Glutamatergic neuron (in vitro differentiated cells): ENCODE data around the gene MAP7D3. TPM values are rescaled to one million over a fixed set of nuclear protein-coding genes. Genes with fewer than 3 reads are reported as not detected.

Experiments
- DNase-seq: peaks from one replicate; pipeline ENCODE4 v3.0.0; 2022
- H3K27ac Mint-ChIP-seq: one replicate; pipeline ENCODE4 v1.8.0; 2020; ENCODE audit warnings: mild to moderate bottlenecking, mixed read lengths, inconsistent platforms; ENCODE audit not compliant: unreplicated experiment
- H3K27me3 Mint-ChIP-seq: one replicate; pipeline ENCODE4 v1.8.0; 2020; ENCODE audit warnings: mild to moderate bottlenecking, moderate library complexity, mixed read lengths, inconsistent platforms; ENCODE audit not compliant: unreplicated experiment
- H3K36me3 Mint-ChIP-seq: one replicate; pipeline ENCODE4 v1.8.0; 2020; ENCODE audit warnings: mild to moderate bottlenecking, mixed read lengths, inconsistent platforms; ENCODE audit not compliant: unreplicated experiment
- H3K4me1 Mint-ChIP-seq: one replicate; pipeline ENCODE4 v1.8.0; 2020; ENCODE audit warnings: mild to moderate bottlenecking, low read depth, mixed read lengths, inconsistent platforms; ENCODE audit not compliant: unreplicated experiment
- H3K4me3 Mint-ChIP-seq: one replicate; pipeline ENCODE4 v1.8.0; 2020; ENCODE audit warnings: mild to moderate bottlenecking, mixed read lengths, inconsistent platforms; ENCODE audit not compliant: unreplicated experiment
- H3K9me3 Mint-ChIP-seq: one replicate; pipeline ENCODE4 v1.8.0; 2020; ENCODE audit warnings: mild to moderate bottlenecking, moderate library complexity, mixed read lengths, inconsistent platforms; ENCODE audit not compliant: unreplicated experiment
- CTCF ChIP-seq: fragments of 200-600 bp; sonication (generic); IDR thresholded peaks from one replicate; pipeline ENCODE4 v1.5.0; 2021; ENCODE audit not compliant: partially characterized antibody, unreplicated experiment
- total RNA-seq: library from RNA; stranded (reverse); fragmentation: NEBNext Ultra II Directional; extraction: Animal tissue kit (Norgen Biotek cat#: 25700); gene quantifications from one replicate; pipeline ENCODE4 v1.2.1, GENCODE V29; 2021; ENCODE audit not compliant: unreplicated experiment

MAP7D3 gene
- total RNA-seq, 1 donor from 2014 or later, result 4.6 TPM

DNA sequence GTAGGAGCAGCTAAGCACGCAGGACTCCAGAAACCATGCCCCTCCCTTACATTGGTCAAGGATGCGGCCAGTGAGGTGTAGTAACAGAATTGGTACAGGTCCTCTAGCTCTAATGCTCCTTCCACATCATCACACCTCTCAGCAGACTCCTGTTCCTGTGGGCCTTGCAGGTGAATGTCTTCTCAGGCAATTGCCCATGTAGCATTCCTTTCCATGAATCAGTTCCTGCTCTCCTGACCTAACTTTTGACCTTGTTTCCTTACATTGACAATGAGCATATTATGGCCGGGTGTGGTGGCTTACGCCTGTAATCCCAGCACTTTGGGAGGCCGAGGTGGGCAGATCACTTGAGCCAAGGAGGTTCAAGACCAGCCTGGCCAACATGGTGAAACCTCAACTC lies 31.3 kb downstream of the MAP7D3 start:
- Mint-ChIP-seq H3K9me3 (no peaks in the 10 kb centered on the region), H3K4me3 (no peak overlapping the region), H3K27me3 (no peaks in the 10 kb centered on the region), H3K4me1 (no peaks in the 10 kb centered on the region), H3K36me3 (no peaks in the 10 kb centered on the region), H3K27ac (no peak overlapping the region)
- DNase-seq, result no peak
- no peak for TF ChIP-seq CTCF

DNA sequence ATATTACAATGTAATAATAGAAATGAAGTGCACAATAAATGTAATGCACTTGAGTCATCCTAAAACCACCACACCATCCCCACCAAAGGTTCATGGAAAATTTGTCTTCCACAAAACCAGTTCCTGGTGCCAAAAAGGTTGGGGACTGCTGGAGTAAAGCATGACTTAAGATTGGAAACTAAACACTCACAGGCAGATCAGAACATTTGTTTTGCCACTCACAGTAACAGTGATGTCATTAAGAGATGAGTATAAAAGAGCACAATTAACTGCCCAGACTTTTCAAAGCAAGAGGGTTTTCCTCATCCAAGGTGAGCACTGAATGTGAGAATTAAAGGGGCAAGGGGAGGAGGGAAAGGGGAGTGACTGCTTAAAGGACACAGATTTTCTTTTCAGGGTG lies 35.6 kb downstream of the MAP7D3 start:
- Mint-ChIP-seq H3K27ac (no peak overlapping the region), H3K27me3 (no peaks in the 10 kb centered on the region), H3K4me3 (no peak overlapping the region), H3K36me3 (no peaks in the 10 kb centered on the region), H3K4me1 (no peaks in the 10 kb centered on the region), H3K9me3 (peaks cover 3% of the 10 kb centered on the region)
- TF ChIP-seq CTCF, result no peak
- DNase-seq, result no peak

DNA sequence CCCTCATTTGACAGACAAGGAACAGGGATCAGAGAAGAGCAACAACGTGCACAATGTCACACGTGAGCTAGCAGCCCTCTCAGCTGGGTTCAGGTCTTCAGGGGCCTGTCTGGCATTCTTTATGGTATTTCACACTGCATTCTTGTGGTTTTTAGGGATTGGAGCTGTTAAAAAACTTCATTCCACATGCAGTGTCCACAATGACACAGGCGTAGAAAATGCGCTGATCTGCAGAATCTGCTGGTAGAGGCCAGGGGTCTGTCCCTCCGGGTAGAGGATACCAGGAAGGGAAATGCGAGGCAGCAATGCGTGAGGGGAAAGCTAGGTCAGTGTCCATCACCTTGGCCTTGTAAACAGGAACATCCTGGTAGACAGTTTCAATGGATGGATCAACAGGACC lies 36.6 kb downstream of the MAP7D3 start:
- H3K27ac Mint-ChIP-seq, result no peak overlapping the region
- no peaks in the 10 kb centered on the region for H3K27me3 Mint-ChIP-seq
- no peaks in the 10 kb centered on the region for H3K36me3 Mint-ChIP-seq
- no peak for TF ChIP-seq CTCF
- no peak for DNase-seq
- no peak overlapping the region for H3K4me3 Mint-ChIP-seq
- no peaks in the 10 kb centered on the region for H3K4me1 Mint-ChIP-seq
- peaks cover 3% of the 10 kb centered on the region for H3K9me3 Mint-ChIP-seq

GRCh38 chrX:136212557-136213111 lies 38.6 kb downstream of the MAP7D3 start:
- H3K9me3 Mint-ChIP-seq, result peaks cover 3% of the 10 kb centered on the region
- H3K4me1 Mint-ChIP-seq, result no peaks in the 10 kb centered on the region
- no peaks in the 10 kb centered on the region for H3K27me3 Mint-ChIP-seq
- DNase-seq, result no peak
- H3K36me3 Mint-ChIP-seq, result no peaks in the 10 kb centered on the region
- no peak overlapping the region for H3K4me3 Mint-ChIP-seq
- no peak for TF ChIP-seq CTCF
- H3K27ac Mint-ChIP-seq, result no peak overlapping the region

GRCh38 chrX:136211766-136212556 lies 39.2 kb downstream of the MAP7D3 start:
- H3K27ac Mint-ChIP-seq, result no peak overlapping the region
- H3K36me3 Mint-ChIP-seq, result no peaks in the 10 kb centered on the region
- no peak for DNase-seq
- no peaks in the 10 kb centered on the region for H3K27me3 Mint-ChIP-seq
- H3K4me1 Mint-ChIP-seq, result no peaks in the 10 kb centered on the region
- H3K4me3 Mint-ChIP-seq, result no peak overlapping the region
- H3K9me3 Mint-ChIP-seq, result peaks cover 3% of the 10 kb centered on the region
- no peak for TF ChIP-seq CTCF
